H7 (cell line): ENCODE data around the gene MCC. TPM values are rescaled to one million over a fixed set of nuclear protein-coding genes. Genes with fewer than 3 reads are reported as not detected.

Source experiments
- DNase-seq: peaks from one replicate; pipeline ENCODE4 v3.0.0; 2012
- H3K27me3 ChIP-seq: 2 replicates; pipeline ENCODE4 v1.6.0; 2011; ENCODE audit warnings: mild to moderate bottlenecking, low read length; ENCODE audit not compliant: control insufficient read depth, insufficient read depth
- H3K36me3 ChIP-seq: replicated peaks from 2 replicates; pipeline ENCODE4 v1.5.1; 2011; ENCODE audit warnings: low read length; ENCODE audit not compliant: control insufficient read depth, insufficient read depth
- H3K4me3 ChIP-seq: 2 replicates; pipeline ENCODE4 v1.5.1; 2011; ENCODE audit warnings: low read depth, mild to moderate bottlenecking, control low read depth, low read length, moderate library complexity; ENCODE audit not compliant: insufficient read depth
- total RNA-seq: library from RNA; depleted of rRNA; stranded (reverse); fragments of >200 nt; shearing (Covaris generic); gene quantifications from 2 replicates; pipeline ENCODE4 v1.2.3, GENCODE V29; 2014

Gene MCC
- total RNA-seq, 1 experiment from 2014 or later, result 23.0 TPM

DNA sequence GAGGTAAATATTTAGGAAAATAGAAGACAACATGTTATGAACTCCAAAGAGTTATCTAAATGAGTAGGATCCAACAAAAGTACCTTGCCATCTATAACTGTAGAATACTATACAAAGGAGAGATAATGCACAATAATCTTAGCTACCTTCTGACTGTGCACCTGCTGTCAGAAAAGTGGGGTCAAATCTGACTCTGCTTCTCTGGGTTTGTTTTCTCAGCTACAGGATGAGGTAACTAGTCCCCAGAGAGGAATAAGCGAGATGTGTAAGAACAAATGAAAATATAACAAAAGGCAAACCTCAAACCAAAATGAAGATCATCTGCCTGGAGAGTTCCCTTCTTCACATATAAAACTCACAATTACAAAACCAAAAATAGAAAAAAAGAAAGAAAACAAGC, 306.8 kb downstream of the MCC start:
- H3K4me3 ChIP-seq, result no peak overlapping the region
- no peaks in the 10 kb centered on the region for H3K36me3 ChIP-seq
- DNase-seq, result no peak
- no peaks in the 10 kb centered on the region for H3K27me3 ChIP-seq

DNA sequence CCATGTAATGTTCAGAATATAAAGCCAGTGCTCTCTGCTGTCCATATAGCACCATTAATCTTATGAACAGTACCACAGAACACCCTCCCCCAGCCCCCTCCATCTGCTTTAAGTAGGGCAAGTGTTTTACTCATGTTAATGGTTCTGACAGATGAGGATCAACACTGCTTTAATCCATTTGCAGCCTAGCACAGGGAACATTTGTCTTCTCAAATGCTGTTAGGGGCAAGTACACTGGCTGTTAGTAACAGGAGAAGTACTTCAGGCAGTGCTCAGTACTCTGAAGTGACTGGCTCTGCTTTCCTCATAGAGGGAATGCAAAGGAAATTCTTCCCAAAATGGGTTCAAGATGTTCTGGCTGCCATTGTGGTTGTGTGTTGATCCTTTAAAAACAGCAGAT, 309.1 kb downstream of the MCC start:
- Histone ChIP-seq H3K27me3 (no peaks in the 10 kb centered on the region), H3K4me3 (no peak overlapping the region), H3K36me3 (no peaks in the 10 kb centered on the region)
- no peak for DNase-seq

DNA sequence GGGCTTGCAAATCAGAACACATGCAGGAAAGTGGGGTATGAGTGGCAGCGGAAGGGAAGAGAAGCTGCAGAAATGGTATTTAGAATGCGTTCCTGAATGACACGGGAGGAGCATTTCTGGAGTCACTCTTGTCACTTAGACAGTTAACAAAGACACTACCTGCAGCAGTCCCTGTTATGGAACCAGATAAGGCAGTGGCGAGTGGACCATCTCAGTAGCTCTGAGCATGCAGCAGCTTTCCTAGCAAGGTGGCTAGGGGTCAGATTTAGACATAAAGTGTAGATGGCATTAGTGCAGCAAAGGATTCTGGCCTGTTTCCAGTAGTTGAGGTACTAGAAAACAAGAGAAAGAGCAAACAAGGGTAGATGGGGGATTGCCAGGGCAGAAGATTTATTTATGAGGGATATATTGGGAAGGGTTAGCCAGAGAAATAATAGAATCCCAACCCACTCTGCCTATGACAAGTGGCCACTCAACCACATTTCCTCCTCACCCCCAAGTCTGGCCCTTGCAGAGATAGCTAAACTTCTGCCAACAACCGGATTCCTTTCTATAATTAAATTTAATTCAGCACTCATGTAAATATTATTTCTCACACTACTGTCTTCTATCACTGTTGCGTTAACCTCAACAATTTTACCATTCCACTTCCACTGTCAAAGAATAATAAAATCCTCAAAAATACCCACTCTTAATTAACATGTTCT, 310.0 kb downstream of the MCC start:
- DNase-seq, result no peak
- Histone ChIP-seq H3K27me3 (no peaks in the 10 kb centered on the region), H3K4me3 (no peak overlapping the region), H3K36me3 (no peaks in the 10 kb centered on the region)

DNA sequence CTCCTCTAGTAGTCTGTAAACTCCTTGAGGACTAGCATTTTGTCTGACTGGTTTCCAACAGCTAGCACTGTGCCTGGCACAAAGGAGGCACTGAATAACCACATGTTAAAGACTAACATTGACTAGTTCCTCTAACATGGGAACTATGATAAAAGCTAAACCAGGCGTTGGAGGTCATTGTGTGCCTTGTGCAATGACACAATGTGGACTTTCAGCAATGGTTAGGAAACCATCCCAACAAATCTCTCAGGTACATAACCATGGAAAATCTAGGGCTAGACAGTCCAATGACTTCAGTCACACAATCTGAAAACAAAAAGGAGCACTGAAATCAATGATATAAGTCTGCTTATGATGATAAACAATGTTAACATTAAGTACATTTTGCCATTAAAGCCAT, 311.0 kb downstream of the MCC start:
- Histone ChIP-seq H3K4me3 (no peak overlapping the region), H3K36me3 (no peaks in the 10 kb centered on the region), H3K27me3 (no peaks in the 10 kb centered on the region)
- no peak for DNase-seq

DNA sequence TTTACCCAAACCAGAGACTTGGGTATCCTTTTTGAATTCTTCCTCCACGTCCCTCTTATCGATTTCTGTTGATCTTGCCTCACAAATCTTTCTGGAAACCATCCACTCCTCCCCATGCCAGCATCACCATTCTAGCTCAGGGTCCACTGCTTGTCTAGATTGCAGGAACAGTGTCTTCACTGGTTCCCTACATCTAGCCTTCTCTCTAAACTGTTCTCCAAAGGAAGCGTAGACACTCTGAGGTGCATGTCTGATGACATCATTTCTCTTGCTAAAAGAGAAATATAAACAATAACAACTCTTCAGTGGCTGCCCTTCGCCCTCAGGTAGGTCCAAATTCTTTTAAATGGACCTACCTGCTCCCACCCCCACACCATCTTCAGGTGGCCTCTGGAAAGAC, 311.5 kb downstream of the MCC start:
- Histone ChIP-seq H3K36me3 (no peaks in the 10 kb centered on the region), H3K4me3 (no peak overlapping the region), H3K27me3 (no peaks in the 10 kb centered on the region)
- no peak for DNase-seq

DNA sequence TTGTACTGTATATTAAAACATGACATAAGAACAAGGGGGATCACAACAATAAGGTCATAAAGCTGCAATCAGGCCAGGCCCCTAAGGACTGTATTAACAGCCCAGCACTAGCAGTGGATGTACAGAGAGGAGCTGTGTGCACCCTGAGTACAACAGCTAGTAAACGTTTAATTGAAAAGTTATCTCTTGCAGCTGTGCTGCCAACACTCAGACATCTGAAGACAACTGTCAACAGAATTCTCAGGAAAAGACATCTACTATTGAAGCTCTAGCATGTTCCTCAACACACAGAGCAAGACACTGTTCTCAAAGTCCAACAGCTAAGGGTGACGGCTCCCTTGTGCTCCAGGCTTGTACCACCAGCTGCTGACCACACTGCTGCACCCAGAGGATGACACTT, 312.1 kb downstream of the MCC start:
- no peak for DNase-seq
- Histone ChIP-seq H3K36me3 (no peaks in the 10 kb centered on the region), H3K4me3 (no peak overlapping the region), H3K27me3 (no peaks in the 10 kb centered on the region)

DNA sequence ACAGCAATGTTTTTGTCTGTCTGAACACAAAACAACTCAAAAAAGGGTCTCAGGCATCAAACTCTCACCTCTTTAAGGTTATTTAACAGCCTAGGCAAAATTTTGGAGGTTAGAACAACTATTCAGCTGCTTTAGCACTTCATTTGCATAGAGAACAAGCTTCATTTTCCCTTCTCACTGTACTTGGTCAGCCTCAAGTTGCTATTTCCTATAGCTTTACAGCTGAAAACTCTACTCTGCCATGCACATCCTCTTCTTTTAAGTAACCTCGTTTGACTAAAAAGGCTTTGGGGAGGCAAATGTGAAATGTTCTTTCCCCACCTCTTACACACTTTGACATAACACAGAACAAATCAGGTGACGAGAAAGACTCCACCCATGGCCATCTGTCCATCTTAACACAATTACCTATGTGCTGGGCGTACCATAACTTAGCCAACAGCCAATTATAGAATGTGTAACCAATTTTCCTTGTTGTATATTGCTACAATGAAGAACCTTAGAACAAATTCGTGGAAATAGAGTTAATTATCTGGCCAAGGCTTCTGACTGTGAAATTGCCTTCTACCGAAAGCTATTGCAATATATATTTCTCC, 315.9 kb downstream of the MCC start:
- Histone ChIP-seq H3K4me3 (no peak overlapping the region), H3K27me3 (no peaks in the 10 kb centered on the region), H3K36me3 (no peaks in the 10 kb centered on the region)
- DNase-seq, result no peak

DNA sequence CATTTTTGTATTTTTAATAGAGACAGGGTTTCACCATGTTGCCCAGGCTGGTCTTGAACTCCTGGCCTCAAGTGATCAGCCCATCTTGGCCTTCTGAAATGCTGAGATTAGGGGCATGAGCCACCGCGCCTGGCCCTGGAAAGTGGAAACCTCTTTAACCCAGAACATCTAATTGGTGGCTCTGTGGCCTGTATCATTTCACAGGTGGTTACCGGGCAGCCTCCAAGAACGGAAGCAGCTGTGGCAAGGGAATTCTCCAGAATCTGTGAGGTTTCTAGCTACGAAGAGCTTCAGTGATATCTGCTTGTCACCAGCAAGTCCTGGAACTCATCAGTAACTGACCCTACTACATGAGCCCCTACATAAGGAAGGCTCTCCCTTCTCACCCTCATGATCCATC, 316.7 kb downstream of the MCC start:
- Histone ChIP-seq H3K36me3 (no peaks in the 10 kb centered on the region), H3K4me3 (no peak overlapping the region), H3K27me3 (no peaks in the 10 kb centered on the region)
- DNase-seq, result no peak

DNA sequence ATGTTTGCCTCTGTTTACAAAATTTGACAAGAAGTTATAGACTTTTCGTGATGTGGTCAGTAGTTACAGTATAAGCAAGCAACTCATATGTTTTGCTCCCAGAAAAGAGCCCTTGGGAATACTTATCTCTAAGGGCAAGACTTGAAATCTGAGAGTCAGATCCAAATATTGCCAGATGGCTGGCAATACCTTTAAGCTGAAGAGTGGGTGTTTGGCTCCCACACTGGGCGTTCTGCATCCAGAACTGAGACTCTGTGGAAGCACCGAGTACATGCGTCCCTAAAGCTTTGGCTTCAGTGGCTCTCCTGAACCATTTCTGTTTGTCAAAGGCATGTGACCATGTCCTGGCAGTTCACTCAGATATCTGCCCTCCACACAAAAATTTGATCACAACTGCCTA, 317.5 kb downstream of the MCC start:
- H3K4me3 ChIP-seq, result no peak overlapping the region
- no peaks in the 10 kb centered on the region for H3K27me3 ChIP-seq
- H3K36me3 ChIP-seq, result no peaks in the 10 kb centered on the region
- DNase-seq, result no peak

DNA sequence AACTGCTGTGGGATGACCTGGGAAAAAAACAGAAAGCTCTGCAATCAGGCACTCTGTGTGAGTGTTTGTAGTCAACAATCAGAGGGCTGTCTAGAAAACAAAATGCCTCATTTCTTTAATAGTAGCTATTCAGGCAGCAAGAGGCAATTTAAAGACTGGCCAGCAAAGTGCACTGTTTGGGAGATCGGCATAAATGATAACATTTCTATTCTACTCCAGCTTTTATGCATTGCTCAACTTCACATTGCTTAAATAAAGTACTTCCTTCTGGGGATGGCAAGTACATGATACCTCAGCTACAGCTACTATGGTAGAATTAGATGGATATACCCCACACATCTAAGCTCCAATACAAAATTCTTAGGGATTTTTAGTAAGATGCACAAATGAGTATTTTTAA, 318.5 kb downstream of the MCC start:
- H3K4me3 ChIP-seq, result no peak overlapping the region
- no peak for DNase-seq
- H3K27me3 ChIP-seq, result no peaks in the 10 kb centered on the region
- no peaks in the 10 kb centered on the region for H3K36me3 ChIP-seq

DNA sequence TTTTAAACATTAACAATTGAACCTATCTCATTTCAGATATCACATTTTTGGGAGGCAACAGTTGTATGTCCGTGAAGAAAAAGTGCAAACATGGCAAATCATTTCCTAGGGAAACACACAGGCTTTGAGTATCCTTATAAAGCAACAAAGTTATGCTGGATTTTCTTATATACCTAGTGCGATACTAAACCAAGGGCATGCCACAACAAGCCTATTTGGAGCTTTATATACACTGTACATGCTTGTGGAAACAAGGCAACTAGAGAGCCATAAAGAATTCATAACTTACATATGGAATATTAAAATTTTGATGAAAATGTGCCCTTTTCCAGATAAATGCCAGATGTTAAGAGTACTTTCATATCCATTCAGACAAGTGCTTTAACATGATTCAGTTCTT, 320.3 kb downstream of the MCC start:
- H3K27me3 ChIP-seq, result no peaks in the 10 kb centered on the region

DNA sequence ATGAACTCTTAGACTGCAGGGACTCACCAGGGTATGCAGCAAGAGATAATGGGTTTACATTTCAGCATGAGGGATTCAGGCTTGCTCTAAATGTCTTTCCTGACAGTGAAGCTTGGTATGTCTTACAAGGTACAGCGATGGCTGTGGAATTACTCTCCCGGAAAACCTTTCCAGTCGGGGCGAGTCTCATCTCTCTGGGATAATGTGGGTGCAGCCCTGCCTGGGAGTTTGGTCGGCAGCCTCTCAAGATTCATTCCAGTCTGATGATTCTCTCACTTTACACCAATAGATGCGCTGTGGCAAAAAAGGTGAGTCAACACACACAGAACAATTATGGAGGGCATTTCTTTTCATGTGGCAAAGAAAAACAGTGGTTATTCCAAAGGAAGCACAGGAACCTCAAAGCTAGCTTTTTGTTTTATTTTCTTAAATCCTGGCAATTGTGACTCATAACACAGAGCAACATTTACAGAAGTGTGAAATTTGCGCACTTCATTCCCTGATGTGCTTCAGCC, 321.3 kb downstream of the MCC start:
- DNase-seq, result no peak
- Histone ChIP-seq H3K4me3 (no peak overlapping the region), H3K36me3 (no peaks in the 10 kb centered on the region), H3K27me3 (no peaks in the 10 kb centered on the region)

More for the DNA sequence above, 320.3 kb downstream of the MCC start:
- no peaks in the 10 kb centered on the region for H3K36me3 ChIP-seq
- no peak overlapping the region for H3K4me3 ChIP-seq
- DNase-seq, result no peak

DNA sequence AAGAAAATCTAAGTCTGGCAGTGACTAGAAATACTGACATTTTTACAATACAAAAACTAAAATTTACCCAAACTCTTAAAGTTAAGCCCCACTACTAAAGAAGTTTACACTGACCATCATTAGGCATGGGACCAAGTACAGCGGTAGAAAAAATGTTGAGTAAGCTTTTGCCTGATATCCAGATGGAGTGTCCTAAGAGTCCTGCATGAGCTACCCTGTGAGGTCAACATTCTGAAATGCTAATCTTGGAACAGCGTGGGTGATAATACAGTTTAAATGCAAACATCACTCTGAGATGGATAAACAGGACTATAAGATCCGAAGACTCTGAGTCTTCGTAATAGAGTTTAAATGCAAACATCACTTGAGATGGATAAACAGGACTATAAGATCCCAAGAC, 322.0 kb downstream of the MCC start:
- Histone ChIP-seq H3K27me3 (no peaks in the 10 kb centered on the region), H3K4me3 (no peak overlapping the region), H3K36me3 (no peaks in the 10 kb centered on the region)
- DNase-seq, result no peak

DNA sequence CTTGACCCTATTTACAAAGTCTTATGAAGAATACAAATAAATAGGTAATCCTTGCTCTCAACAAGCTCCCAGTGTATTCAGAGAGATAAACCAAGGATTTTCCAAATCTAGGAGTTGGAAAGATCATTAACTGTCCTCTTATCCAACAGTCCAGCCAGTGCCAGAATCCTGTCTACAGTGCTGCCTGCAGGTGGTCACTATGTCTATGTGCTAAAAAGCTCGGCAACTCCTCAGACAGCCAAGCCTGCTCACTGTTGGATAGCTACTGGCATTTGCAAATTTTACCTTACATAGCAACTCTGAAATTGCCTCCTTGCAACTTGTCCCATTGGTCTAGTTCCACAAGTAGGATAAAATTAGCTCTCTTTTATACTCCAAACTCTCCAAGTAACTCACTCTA, 324.2 kb downstream of the MCC start:
- Histone ChIP-seq H3K36me3 (no peaks in the 10 kb centered on the region), H3K27me3 (no peaks in the 10 kb centered on the region), H3K4me3 (no peak overlapping the region)
- no peak for DNase-seq

DNA sequence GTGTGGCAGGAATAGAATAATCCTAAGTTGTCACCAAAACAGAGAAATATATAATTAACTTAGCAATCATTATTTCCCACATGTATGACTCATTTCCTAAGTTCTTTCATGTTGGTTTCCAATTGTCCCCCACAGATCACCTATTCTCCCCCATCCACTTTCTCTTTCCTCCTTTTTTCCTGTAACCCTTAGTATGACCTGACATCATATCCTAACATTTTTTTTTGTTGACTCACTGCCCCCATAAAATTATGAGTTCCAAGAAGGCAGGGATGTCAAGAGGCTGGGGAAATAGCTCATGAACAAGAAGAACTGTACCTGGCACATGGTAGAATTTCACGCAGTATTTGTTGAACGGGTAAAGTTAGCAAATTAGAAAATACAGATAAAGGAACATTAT, 324.9 kb downstream of the MCC start:
- DNase-seq, result no peak
- Histone ChIP-seq H3K36me3 (no peaks in the 10 kb centered on the region), H3K27me3 (no peaks in the 10 kb centered on the region), H3K4me3 (no peak overlapping the region)
